GM15510 (cell line): ENCODE results near the gene IL5RA.

ENCODE experiments used
- POLR2A ChIP-seq: IDR thresholded peaks from 3 replicates; pipeline ENCODE4 v1.6.1; 2011; ENCODE audit warnings: borderline replicate concordance; ENCODE audit not compliant: insufficient read length; ENCODE audit errors: extremely low read depth

The IL5RA gene

GRCh38 chr3:3087279-3087678 lies 22.9 kb downstream of the IL5RA start:
- TF ChIP-seq POLR2A = no peak

GRCh38 chr3:3086239-3086638 lies 23.9 kb downstream of the IL5RA start:
- TF ChIP-seq POLR2A = no peak

DNA sequence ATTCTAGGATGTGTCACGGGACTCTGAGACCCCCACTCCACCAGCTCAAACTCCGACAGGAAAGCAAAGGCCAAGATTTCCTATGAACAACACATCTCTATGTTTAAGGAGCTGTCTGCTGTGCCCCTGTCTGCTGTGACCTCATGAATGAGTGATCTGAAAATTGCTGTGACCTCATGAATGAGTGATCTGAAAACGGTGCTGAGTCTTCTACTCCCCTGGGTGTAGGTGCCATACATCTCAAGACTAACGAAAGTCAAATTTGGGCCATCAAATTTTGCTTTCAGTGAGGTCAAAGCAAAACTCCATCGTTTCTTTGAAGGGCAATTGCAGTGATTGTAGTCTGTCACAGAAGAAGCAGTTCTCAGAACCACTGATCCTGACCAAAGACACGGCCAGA lies 24.4 kb downstream of the IL5RA start:
- no peak for TF ChIP-seq POLR2A

DNA sequence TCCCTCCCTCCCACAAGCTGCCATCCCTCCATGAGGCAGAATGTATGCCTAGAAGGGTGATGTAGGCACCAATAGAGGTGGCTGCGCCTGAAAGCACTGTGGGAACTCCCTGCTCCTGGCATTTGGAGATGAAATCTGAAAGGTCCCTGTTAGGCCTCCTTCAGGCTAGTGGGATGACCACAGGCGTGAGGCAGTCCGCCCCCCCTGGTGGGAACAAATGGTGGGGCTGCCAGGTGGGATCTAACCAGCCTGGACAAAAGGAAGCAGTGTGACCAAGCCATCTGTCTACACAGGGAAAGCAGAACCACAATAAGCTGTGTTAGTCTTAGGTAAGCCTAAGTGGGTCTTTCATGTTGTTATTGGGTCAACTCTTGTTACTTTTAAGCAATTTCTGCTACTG lies 25.3 kb downstream of the IL5RA start:
- TF ChIP-seq POLR2A = no peak

- TF ChIP-seq POLR2A = no peak
Observed at GRCh38 chr3:3082234-3082924, 27.8 kb downstream of the IL5RA start.

DNA sequence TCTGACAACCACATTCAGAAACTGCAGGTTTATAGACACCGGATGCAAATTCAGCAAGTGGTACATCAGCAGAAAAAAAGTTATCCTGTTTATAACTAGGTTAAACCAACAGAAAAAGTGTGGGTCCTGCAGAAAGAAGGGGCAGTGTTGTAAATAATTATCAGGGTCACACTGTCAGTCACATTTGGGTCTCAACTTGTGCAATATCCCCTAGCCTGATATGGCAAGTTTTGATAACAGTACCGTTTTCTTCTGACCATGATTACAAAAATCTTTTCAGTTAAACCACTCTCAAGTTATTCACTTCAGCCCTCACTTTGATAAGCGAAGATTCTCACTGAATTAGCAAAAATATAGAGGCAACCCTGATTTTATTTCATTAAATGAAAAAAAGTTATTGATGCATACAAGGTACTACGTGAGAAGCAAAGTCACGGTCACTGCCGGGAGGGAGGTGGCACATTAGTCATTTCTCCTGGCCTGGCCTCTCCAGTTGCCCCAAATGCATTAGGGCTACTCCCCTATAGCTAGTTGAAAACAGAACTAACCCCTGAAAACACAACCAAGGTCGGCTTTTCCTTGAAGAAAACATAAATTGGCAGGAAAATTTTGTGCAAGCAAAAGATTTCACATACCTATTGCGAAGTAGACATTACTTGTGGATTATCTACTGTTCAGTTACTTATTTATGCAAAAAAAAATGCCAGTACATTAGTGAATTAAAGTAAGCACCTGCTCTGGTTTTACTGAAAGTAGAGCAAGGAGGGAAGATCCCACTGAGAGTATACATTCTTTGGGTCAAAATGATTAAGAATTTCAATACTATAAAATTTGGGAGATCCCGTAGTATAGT lies 28.6 kb downstream of the IL5RA start:
- no peak for TF ChIP-seq POLR2A

DNA sequence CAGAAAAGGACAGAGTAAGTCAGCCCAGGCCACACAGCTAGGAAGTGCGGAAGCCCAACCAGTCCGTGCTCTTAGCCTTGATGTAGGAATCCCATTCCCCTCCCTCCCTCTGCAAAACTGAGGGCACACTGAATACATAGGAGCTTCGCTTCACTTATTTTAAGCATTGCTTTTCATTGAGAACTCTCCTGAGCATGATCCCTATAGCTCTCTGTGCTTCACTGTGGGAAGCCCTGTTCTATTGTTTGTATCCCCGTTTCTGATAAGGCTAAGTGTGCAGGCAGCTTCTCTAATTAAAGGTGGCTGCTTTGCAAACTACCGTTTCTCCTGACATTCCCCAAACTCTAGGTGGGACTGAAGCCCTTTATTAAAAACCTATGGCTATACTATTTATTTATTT lies 29.9 kb downstream of the IL5RA start:
- TF ChIP-seq POLR2A = no peak

DNA sequence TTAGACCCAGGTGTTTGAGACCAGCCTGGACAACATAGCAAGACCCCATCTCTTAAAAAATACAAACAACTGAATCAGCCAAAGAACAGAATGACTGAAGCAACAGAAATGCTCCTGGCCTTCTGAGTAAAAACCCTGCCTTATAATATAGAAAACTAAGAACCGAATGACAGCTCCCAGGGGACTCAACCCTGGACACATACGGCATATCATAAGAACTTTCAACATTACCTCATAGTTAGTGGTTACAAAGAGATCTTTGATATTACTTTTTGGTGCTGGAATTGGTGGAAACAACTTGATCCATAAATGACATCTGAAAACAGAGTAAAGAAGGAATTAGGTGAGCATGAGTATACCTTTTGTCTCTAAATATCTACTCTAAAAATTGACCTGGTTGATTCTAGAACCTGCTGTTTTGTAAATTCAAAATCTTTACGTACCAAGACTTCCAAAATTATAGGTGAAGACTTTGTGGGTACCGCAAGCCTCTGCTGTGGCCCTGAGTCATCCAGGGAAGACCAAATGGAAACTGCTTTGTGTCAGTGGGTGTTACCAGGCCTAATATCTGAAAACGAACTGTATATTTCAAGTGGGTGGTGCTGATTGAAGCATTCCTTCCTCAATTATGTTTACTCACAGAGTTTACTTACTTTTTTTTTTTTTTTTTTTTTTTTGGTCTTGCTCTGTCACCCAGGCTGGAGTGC lies 35.5 kb downstream of the IL5RA start:
- TF ChIP-seq POLR2A = no peak

GRCh38 chr3:3071136-3071535 lies 39.0 kb downstream of the IL5RA start:
- TF ChIP-seq POLR2A = no peak

- TF ChIP-seq POLR2A = no peak
Observed at GRCh38 chr3:3069723-3070122, 40.5 kb downstream of the IL5RA start.

- TF ChIP-seq POLR2A = no peak
Observed at GRCh38 chr3:3068358-3068881, 41.8 kb downstream of the IL5RA start.

- no peak for TF ChIP-seq POLR2A
Observed at GRCh38 chr3:3066910-3067309, 43.3 kb downstream of the IL5RA start.

- TF ChIP-seq POLR2A = no peak
Observed at GRCh38 chr3:3066378-3066777, 43.8 kb downstream of the IL5RA start.

GRCh38 chr3:3065876-3066275 lies 44.3 kb downstream of the IL5RA start:
- TF ChIP-seq POLR2A = no peak

DNA sequence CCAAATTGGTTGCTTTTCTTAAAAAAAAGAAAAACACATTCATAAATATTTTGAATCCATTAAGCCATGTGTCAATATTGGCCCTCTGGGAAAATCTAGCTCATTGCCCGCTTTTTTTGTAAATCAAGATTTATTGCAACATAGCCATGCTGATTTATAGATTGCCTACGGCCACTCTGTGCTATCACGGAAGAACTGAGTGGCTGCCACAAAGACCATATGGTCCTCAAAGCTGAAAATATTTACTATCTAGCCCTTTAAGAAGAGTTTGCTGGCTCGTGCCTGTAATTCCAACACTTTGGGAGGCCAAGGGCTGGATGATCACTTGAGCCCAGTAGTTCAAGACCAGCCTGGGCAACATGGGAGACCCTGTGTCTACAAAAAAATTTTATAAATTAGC lies 45.9 kb downstream of the IL5RA start:
- no peak for TF ChIP-seq POLR2A
